GM12878 (cell line): ENCODE results near the gene FAM221B. TPM values are rescaled to one million over a fixed set of nuclear protein-coding genes. Genes with fewer than 3 reads are reported as not detected.

Experiments
- ATAC-seq: fragments of 200-7000 bp; cut with Tn5 transposase; 3 replicates; pipeline ENCODE4 v1.9.1; 2020; ENCODE audit warnings: mild to moderate bottlenecking, moderate library complexity
- Bru-seq: library from RNA; stranded (reverse); fragments of 400-500 nt; gene quantifications from one replicate; lab custom pipeline; 2021; lab: Mats Ljungman, UMichigan
- BruChase-seq, 2 experiments: library from RNA; stranded (reverse); fragments of 400-500 nt; gene quantifications; one replicate each; lab custom pipeline; 2021; lab: Mats Ljungman, UMichigan
- BruUV-seq: library from RNA; stranded (reverse); fragments of 400-500 nt; replicated peaks from 2 replicates; lab custom pipeline; 2021; lab: Mats Ljungman, UMichigan
- CTCF ChIA-PET: fragments of 300-600 bp; sonication (Branson Sonifier 250); formaldehyde crosslinking; extraction: SDS; loops from one replicate; lab custom pipeline; 2021; ENCODE audit warnings: inconsistent platforms; lab: Yijun Ruan, JAX
- POLR2A ChIA-PET: fragments of 350-600 bp; formaldehyde crosslinking; extraction: SDS; loops from one replicate; lab custom pipeline; 2021; ENCODE audit warnings: inconsistent platforms; lab: Charles Lee
- RAD21 ChIA-PET: fragments of 300-600 bp; sonication (Branson Sonifier 250); formaldehyde crosslinking; loops from one replicate; lab custom pipeline; 2023; ENCODE audit warnings: antibody characterized with exemption; ENCODE audit not compliant: unreplicated experiment; lab: Charles Lee
- SMC1A ChIA-PET: fragments of 300-600 bp; sonication (Branson Sonifier 250); formaldehyde crosslinking; loops from one replicate; lab custom pipeline; 2023; ENCODE audit not compliant: unreplicated experiment, uncharacterized antibody; lab: Charles Lee
- DNase-seq: peaks from one replicate; pipeline ENCODE4 v3.0.0-alpha.2; 2011; ENCODE audit warnings: low read depth, low spot score
- FAIRE-seq: peaks from 3 replicates; lab custom pipeline; 2011; peaks lifted over from hg19 to GRCh38; lab: Jason Lieb, UNC
- H2AFZ ChIP-seq: 2 replicates; pipeline ENCODE4 v1.6.0; 2011; ENCODE audit warnings: low read depth, low read length, control low read depth; ENCODE audit not compliant: control insufficient read depth
- H3K27ac ChIP-seq: 2 replicates; pipeline ENCODE4 v1.5.1; 2011; ENCODE audit warnings: control low read depth; ENCODE audit not compliant: control insufficient read depth, insufficient read depth
- H3K27me3 ChIP-seq, 2 experiments: replicated peaks in 1 of 2; 2 replicates each; pipeline versions ENCODE4 v1.6.0 to v1.6.1; 2011; ENCODE audit warnings: low read length in 1 of 2; ENCODE audit not compliant: control insufficient read depth in 2 of 2, insufficient read depth in 2 of 2
- H3K36me3 ChIP-seq, 2 experiments: 2 replicates each; pipeline ENCODE4 v1.5.1; 2011; ENCODE audit warnings: low read length in 1 of 2; ENCODE audit not compliant: control insufficient read depth in 2 of 2, insufficient read depth in 2 of 2
- H3K4me1 ChIP-seq: 2 replicates; pipeline ENCODE4 v1.6.1; 2011; ENCODE audit warnings: mild to moderate bottlenecking, low read length, moderate library complexity, mixed read lengths; ENCODE audit not compliant: control insufficient read depth, insufficient read depth
- H3K4me2 ChIP-seq: 2 replicates; pipeline ENCODE4 v1.6.0; 2011; ENCODE audit warnings: control low read depth; ENCODE audit not compliant: control insufficient read depth, insufficient read depth
- H3K4me3 ChIP-seq: fragments of 200-600 bp; sonication (generic); 2 replicates; pipeline ENCODE4 v1.5.1; 2016
- H3K79me2 ChIP-seq: 2 replicates; pipeline ENCODE4 v1.6.0; 2011; ENCODE audit warnings: low read length; ENCODE audit not compliant: control insufficient read depth, insufficient read depth
- H3K9ac ChIP-seq: 2 replicates; pipeline ENCODE4 v1.8.0; 2011; ENCODE audit warnings: low read length, control low read depth, mixed read lengths; ENCODE audit not compliant: control insufficient read depth, insufficient read depth
- H3K9me3 ChIP-seq: replicated peaks from 3 replicates; pipeline ENCODE4 v1.5.1; 2011; ENCODE audit warnings: mild to moderate bottlenecking, low read length; ENCODE audit not compliant: control insufficient read depth, insufficient read depth
- H4K20me1 ChIP-seq: 2 replicates; pipeline ENCODE4 v1.6.0; 2011; ENCODE audit not compliant: control insufficient read depth, insufficient read depth
- FOXM1 ChIP-seq: IDR thresholded peaks from 2 replicates; pipeline ENCODE4 v1.6.1; 2012; ENCODE audit warnings: low read depth, mild to moderate bottlenecking, inconsistent platforms, low read length, moderate library complexity
- MEF2B ChIP-seq: fragments of 450-650 bp; IDR thresholded peaks from 2 replicates; pipeline ENCODE4 v1.6.1; 2018; ENCODE audit warnings: mild to moderate bottlenecking, moderate library complexity; ENCODE audit not compliant: partially characterized antibody, poor library complexity, severe bottlenecking
- NBN ChIP-seq: fragments of 450-650 bp; IDR thresholded peaks from 2 replicates; pipeline ENCODE4 v1.6.1; 2016
- NFXL1 ChIP-seq: fragments of 450-650 bp; IDR thresholded peaks from 2 replicates; pipeline ENCODE4 v1.6.1; 2017; ENCODE audit warnings: antibody characterized with exemption, mild to moderate bottlenecking, borderline replicate concordance
- POU2F2 ChIP-seq: IDR thresholded peaks from 3 replicates; pipeline ENCODE4 v1.6.1; 2011; ENCODE audit warnings: low read depth, mild to moderate bottlenecking, low read length, borderline replicate concordance
- RAD51 ChIP-seq: fragments of 450-650 bp; IDR thresholded peaks from 2 replicates; pipeline ENCODE4 v1.6.1; 2016; ENCODE audit warnings: moderate library complexity, mild to moderate bottlenecking, inconsistent platforms
- RCOR1 ChIP-seq: conservative IDR thresholded peaks from 2 replicates; pipeline ENCODE4 v1.6.1; 2012; ENCODE audit warnings: low read depth, low read length, improper control_type of control experiment
- SRF ChIP-seq, 2 experiments: IDR thresholded peaks; 2 replicates each; pipeline ENCODE4 v1.6.1; 2011; ENCODE audit warnings: low read depth in 2 of 2, low read length in 2 of 2, mild to moderate bottlenecking in 1 of 2, moderate library complexity in 1 of 2
- YY1 ChIP-seq: IDR thresholded peaks from 2 replicates; pipeline ENCODE4 v1.6.1; 2011; ENCODE audit warnings: low read depth, mild to moderate bottlenecking, low read length
- ZNF384 ChIP-seq: IDR thresholded peaks from 2 replicates; pipeline ENCODE4 v1.6.1; 2012; ENCODE audit warnings: low read depth, mild to moderate bottlenecking, low read length, improper control_type of control experiment, borderline replicate concordance
- WGBS: methylation state at CpG from one replicate; pipeline ENCODE4 v1.1.6; 2016; ENCODE audit warnings: low lambda C conversion rate; ENCODE audit not compliant: insufficient replicate concordance, insufficient coverage; ENCODE audit errors: missing lambda C conversion rate; 5-methylcytosine and 5-hydroxymethylcytosine counted together
- in situ Hi-C: fragments of 300-500 bp; cut with MboI; formaldehyde crosslinking; loops from 9 replicates; pipeline ENCODE4 v1.14.3; 2018; ENCODE audit warnings: mixed read lengths
- intact Hi-C: fragments of 100-400 bp; cut with micrococcal nuclease; formaldehyde crosslinking; loops from one replicate; pipeline ENCODE4 v1.14.2; 2022; ENCODE audit not compliant: unreplicated experiment
- long read RNA-seq, 2 experiments: library from polyadenylated mRNA; unstranded; transcript quantifications; one replicate each; pipeline ENCODE4 v2.0.0, GENCODE V29; 2019 to 2020
- polyA minus RNA-seq, 3 experiments: library from RNA; depleted of rRNA, polyadenylated mRNA; stranded (reverse); fragments of >200 nt; gene quantifications; 2 replicates each; pipeline ENCODE4 v1.2.3, GENCODE V29; 2011
- polyA plus RNA-seq, 11 experiments: library from polyadenylated mRNA; depleted of rRNA in 4 of 11; unstranded in 6 of 11; stranded (reverse) in 5 of 11; fragments of >200 nt; fragmentation: Nextera tagmentation in 4 of 11; fragmentation: Illumina TruSeq in 1 of 11; extraction: Ambion mirVana in 4 of 11; extraction: Trizol in 1 of 11; gene quantifications; 1 replicate in 1 of 11; 2 replicates in 10 of 11; pipeline versions ENCODE4 v1.2.1 to v1.2.3, GENCODE V29; 2011 to 2016; ENCODE audit warnings: inconsistent platforms in 2 of 11, missing spikeins in 2 of 11, low read depth in 1 of 11
- total RNA-seq, 4 experiments: library from RNA; depleted of rRNA in 3 of 4; stranded (reverse); fragments of >200 nt in 3 of 4; fragmentation: Illumina TruSeq in 1 of 4; extraction: Trizol in 1 of 4; gene quantifications; 2 replicates each; pipeline versions ENCODE4 v1.2.1 to v1.2.3, GENCODE V29; 2013 to 2021
- TF ChIP-seq, protein P1 (sequence below): IDR thresholded peaks from 2 replicates; pipeline ENCODE4 v1.6.1; 2011; ENCODE audit warnings: borderline replicate concordance, low read depth, mild to moderate bottlenecking, moderate library complexity, mixed read lengths, low read length; ENCODE audit not compliant: insufficient read depth; ENCODE audit errors: extremely low read length
- TF ChIP-seq, protein P2 (sequence below): fragments of 450-650 bp; conservative IDR thresholded peaks from 2 replicates; pipeline ENCODE4 v1.6.1; 2017; ENCODE audit warnings: mild to moderate bottlenecking, moderate library complexity
- TF ChIP-seq, protein P3 (sequence below): fragments of 450-650 bp; IDR thresholded peaks from 2 replicates; pipeline ENCODE4 v1.6.1; 2016; ENCODE audit warnings: mild to moderate bottlenecking

Gene FAM221B, protein sequence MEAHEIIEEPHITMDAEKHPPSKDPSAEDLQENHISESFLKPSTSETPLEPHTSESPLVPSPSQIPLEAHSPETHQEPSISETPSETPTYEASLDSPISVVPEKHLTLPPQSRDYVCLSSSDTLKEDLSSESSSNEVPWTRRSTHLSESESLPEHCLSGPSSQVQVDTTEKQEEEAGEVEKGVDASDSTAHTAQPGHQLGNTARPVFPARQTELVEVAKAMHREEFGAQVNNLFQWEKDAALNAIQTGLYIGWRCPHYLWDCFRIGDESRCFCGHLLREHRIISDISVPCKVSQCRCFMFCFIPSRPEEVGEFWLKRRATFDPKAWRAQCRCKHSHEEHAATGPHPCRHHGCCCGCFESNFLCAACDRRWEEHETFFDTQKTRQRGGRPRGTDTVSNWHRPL
- 0.42 TPM in 1 of 2 replicates, not detected in the other for total RNA-seq (2013; cell fraction: nucleolus; rRNA removed)
- not detected in 2 replicates for total RNA-seq (2014; rRNA removed)
- total RNA-seq (2014; rRNA removed; fragmentation: Illumina TruSeq; extraction: Trizol), result not detected in 2 replicates
- total RNA-seq (2021), result not detected in 2 replicates
- polyA plus RNA-seq (2011; ENCODE audit: low read depth), result not detected
- 0.07 TPM in 1 of 2 replicates, not detected in the other for polyA plus RNA-seq (2011; rRNA removed)
- 0.05 and 0.06 TPM in 2 replicates for polyA plus RNA-seq (2011; cell fraction: cytosol; rRNA removed)
- polyA plus RNA-seq (2011; cell fraction: nucleus; rRNA removed), result 0.44 and 0.51 TPM in 2 replicates
- polyA plus RNA-seq (2012), result 0.05 TPM in 1 of 2 replicates, not detected in the other
- not detected in 2 replicates for polyA plus RNA-seq (2014; fragmentation: Illumina TruSeq; extraction: Trizol)
- polyA plus RNA-seq (2014; fragmentation: Nextera tagmentation; extraction: Ambion mirVana), result under 1 TPM in 1 of 2 experiments, not detected in 1; 0.02 TPM
- polyA plus RNA-seq (2014; rRNA removed), result 0.03 TPM in 1 of 2 replicates, not detected in the other
- polyA plus RNA-seq (2016; fragmentation: Nextera tagmentation; extraction: Ambion mirVana), result under 1 TPM; 0.04 to 0.12 TPM
- polyA minus RNA-seq (2011; rRNA and poly(A)+ RNA removed), result not detected in 2 replicates
- not detected in 2 replicates for polyA minus RNA-seq (2011; cell fraction: cytosol; rRNA and poly(A)+ RNA removed)
- polyA minus RNA-seq (2011; cell fraction: nucleus; rRNA and poly(A)+ RNA removed), result not detected in 2 replicates
- Bru-seq, nascent RNA, result percentile 33 among the genes with signal in this experiment
- BruChase-seq, experiment 1, labeled RNA remaining after a 6-hour chase, result percentile 39 among the genes with signal in this experiment
- BruChase-seq, experiment 2, labeled RNA remaining after a 2-hour chase, result percentile 40 among the genes with signal in this experiment
- long read RNA-seq, experiment 1, result 0 reads
- long read RNA-seq, experiment 2, result 0 reads

DNA sequence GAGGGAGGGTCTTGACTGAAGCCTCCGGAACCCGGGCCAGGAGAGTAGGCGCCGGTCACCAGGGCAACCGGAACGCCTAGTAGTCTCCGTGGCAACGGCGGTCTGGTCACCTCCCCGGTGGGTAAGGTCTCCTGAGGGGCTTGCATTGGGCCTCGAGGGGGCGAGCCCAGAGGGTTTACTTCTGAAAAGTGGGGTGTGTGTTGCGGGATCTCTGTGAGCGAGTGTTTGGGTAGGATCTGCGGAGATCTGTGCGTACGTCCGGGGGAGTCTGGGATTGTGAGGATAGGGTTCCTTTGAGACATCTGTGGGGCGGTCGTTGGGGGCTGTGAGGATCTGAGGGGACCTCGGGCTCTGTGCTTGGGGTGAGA, at the start of gene FAM221B:
Gene FAM221B (minus strand): TSS at position 17 of the 368 bp plus-strand sequence. CDS start 2,571 bp downstream, outside the sequence.
- in situ Hi-C loops (loop anchor here (5.0 kb wide), 1 partner anchor 49 kb away; no protein-coding TSS in a partner anchor), intact Hi-C loops (loop anchor here (10.0 kb wide), 1 partner anchor 174 kb away; the partner anchor contains the start of genes CCDC107, RMRP and SIT1)
- Histone ChIP-seq H3K27me3 (no peaks in the 10 kb centered on the region), H3K79me2 (no peaks in the 10 kb centered on the region; the same call in 1 of the 2 replicates), H2AFZ (peak within 1 kb of the TSS; percentile 98), H3K27ac (peak within 1 kb of the TSS; percentile 45; the same call in 1 of the 2 replicates), H3K9ac (peak within 1 kb of the TSS; percentile 74), H3K4me1 (peaks cover 10% of the 10 kb centered on the region), H3K36me3 (no peaks in the 10 kb centered on the region), H3K4me3 (peak within 1 kb of the TSS; percentile 78), H3K4me2 (peak within 1 kb of the TSS; percentile 90), H4K20me1 (no peaks in the 10 kb centered on the region), H3K9me3 (no peaks in the 10 kb centered on the region)
- POLR2A ChIA-PET, result interaction anchor here (1.0 to 1.4 kb wide), 3 partner anchors 14 to 209 kb away, joined by 3 to 5 read pairs (median 4); partner anchors contain the start of gene HINT2
- SMC1A ChIA-PET, result interaction anchor here (1.6 to 5.0 kb wide), 3 partner anchors 16 to 53 kb away, joined by 3 to 117 read pairs (median 26); partner anchors contain the start of genes HINT2 and SPAG8
- DNase-seq, result no peak
- RAD21 ChIA-PET, result interaction anchor here (0.8 to 4.3 kb wide), 7 partner anchors 11 to 84 kb away, joined by 3 to 138 read pairs (median 3); partner anchors contain the start of genes GBA2, RGP1 and SPAG8
- BruUV-seq, result no TSS peak
- CTCF ChIA-PET, result interaction anchor here (0.6 to 6.7 kb wide), 6 partner anchors 13 to 96 kb away, joined by 3 to 292 read pairs (median 28); partner anchors contain the start of genes CREB3, HINT2, SPAG8 and TLN1
- ATAC-seq, result peak; percentile 2; the same call in 1 of the 3 replicates
- FAIRE-seq, result no peak
- 7% methylated on average over 21 of the region's 21 CpGs for WGBS
- TF ChIP-seq ZNF384 (no peak), NFXL1 (no peak), RAD51 (no peak), RCOR1 (no peak), POU2F2 (no peak), NBN (peak; percentile 54; the same call in 1 of the 2 replicates), SRF (IDR thresholded peaks at IDR 0.05; ENCODE audit: low read depth in 2 of 2, low read length in 2 of 2) (no peak), MEF2B (peak; percentile 45), FOXM1 (no peak), YY1 (no peak)
- TF ChIP-seq, protein P1, sequence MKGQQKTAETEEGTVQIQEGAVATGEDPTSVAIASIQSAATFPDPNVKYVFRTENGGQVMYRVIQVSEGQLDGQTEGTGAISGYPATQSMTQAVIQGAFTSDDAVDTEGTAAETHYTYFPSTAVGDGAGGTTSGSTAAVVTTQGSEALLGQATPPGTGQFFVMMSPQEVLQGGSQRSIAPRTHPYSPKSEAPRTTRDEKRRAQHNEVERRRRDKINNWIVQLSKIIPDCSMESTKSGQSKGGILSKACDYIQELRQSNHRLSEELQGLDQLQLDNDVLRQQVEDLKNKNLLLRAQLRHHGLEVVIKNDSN, result no peak
- TF ChIP-seq, protein P2, sequence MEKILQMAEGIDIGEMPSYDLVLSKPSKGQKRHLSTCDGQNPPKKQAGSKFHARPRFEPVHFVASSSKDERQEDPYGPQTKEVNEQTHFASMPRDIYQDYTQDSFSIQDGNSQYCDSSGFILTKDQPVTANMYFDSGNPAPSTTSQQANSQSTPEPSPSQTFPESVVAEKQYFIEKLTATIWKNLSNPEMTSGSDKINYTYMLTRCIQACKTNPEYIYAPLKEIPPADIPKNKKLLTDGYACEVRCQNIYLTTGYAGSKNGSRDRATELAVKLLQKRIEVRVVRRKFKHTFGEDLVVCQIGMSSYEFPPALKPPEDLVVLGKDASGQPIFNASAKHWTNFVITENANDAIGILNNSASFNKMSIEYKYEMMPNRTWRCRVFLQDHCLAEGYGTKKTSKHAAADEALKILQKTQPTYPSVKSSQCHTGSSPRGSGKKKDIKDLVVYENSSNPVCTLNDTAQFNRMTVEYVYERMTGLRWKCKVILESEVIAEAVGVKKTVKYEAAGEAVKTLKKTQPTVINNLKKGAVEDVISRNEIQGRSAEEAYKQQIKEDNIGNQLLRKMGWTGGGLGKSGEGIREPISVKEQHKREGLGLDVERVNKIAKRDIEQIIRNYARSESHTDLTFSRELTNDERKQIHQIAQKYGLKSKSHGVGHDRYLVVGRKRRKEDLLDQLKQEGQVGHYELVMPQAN, result peak; percentile 28; the same call in 1 of the 2 replicates
- TF ChIP-seq, protein P3, sequence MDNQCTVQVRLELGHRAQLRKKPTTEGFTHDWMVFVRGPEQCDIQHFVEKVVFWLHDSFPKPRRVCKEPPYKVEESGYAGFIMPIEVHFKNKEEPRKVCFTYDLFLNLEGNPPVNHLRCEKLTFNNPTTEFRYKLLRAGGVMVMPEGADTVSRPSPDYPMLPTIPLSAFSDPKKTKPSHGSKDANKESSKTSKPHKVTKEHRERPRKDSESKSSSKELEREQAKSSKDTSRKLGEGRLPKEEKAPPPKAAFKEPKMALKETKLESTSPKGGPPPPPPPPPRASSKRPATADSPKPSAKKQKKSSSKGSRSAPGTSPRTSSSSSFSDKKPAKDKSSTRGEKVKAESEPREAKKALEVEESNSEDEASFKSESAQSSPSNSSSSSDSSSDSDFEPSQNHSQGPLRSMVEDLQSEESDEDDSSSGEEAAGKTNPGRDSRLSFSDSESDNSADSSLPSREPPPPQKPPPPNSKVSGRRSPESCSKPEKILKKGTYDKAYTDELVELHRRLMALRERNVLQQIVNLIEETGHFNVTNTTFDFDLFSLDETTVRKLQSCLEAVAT, result 0 out of 2 replicates have a peak, but pooled peaks have one; percentile 27
